NCI-H82 (cell line): ENCODE results near the gene NANP.

Experiments
- DNase-seq: peaks from one replicate; lab custom pipeline; 2025; lab: John Stamatoyannopoulos, UW

NANP gene

DNA sequence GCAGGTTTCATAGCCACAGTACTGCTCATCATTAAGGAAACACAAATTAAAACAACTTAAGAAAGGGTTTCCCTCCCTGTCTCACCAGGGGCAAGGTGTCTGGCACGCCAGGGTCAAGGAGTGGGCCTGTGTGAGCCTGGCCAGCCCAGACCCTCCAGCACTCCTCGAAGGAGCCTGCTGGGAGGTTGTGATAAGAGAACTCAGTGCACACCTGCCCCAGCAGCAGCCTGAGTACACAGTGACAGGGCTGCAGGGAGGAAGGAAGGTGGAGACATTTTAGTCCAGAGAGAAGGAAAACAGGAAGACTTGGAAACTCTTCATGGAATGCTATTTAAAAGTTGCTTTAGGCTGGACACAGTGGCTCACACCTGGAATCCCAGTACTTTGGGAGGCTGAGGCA is 52.6 kb downstream of the NANP start:
- no peak for DNase-seq

- no peak for DNase-seq
Observed at GRCh38 chr20:25570148-25570530, 53.7 kb downstream of the NANP start.

GRCh38 chr20:25567286-25567685 is 56.5 kb downstream of the NANP start:
- DNase-seq, result no peak

GRCh38 chr20:25566821-25567220 is 57.0 kb downstream of the NANP start:
- DNase-seq, result no peak

- DNase-seq, result peak; percentile 71
Observed at GRCh38 chr20:25565578-25566157, 58.1 kb downstream of the NANP start.

- no peak for DNase-seq
Observed at GRCh38 chr20:25563876-25564275, 59.9 kb downstream of the NANP start.

- DNase-seq, result no peak
Observed at GRCh38 chr20:25563362-25563761, 60.5 kb downstream of the NANP start.
